K562 (cell line): ENCODE measurements around the gene DDX5. TPM values are rescaled to one million over a fixed set of nuclear protein-coding genes. Genes with fewer than 3 reads are reported as not detected.

ENCODE experiments used
- ATF3 ChIP-seq, 2 experiments: fragments of 450-650 bp in 1 of 2; sonication (generic) in 1 of 2; formaldehyde crosslinking in 1 of 2; IDR thresholded peaks in 1 of 2; conservative IDR thresholded peaks in 1 of 2; 2 replicates each; pipeline versions ENCODE4 v1.6.1 to v1.8.1; 2016 to 2023; ENCODE audit warnings: mild to moderate bottlenecking in 2 of 2, moderate library complexity in 2 of 2, inconsistent platforms in 1 of 2, missing genetic modification reagents in 1 of 2
- HSF4 ChIP-seq: fragments of 250-450 bp; sonication (Bioruptor Pico); IDR thresholded peaks from 2 replicates; pipeline ENCODE4 v2.1.2; 2022; ENCODE audit warnings: mild to moderate bottlenecking, moderate library complexity, borderline replicate concordance
- TAF7 ChIP-seq: fragments of 450-650 bp; IDR thresholded peaks from 2 replicates; pipeline ENCODE4 v1.6.1; 2016; ENCODE audit warnings: missing genetic modification characterization, missing compliant biosample characterization
- TEAD4 ChIP-seq, 2 experiments: sonication (generic) in 1 of 2; formaldehyde crosslinking in 1 of 2; IDR thresholded peaks; 2 replicates each; pipeline versions ENCODE4 v1.6.1 to v1.8.0; 2012 to 2022; ENCODE audit warnings: borderline replicate concordance in 1 of 2, inconsistent platforms in 1 of 2, low read length in 1 of 2, mild to moderate bottlenecking in 1 of 2, missing genetic modification reagents in 1 of 2
- ZBTB40 ChIP-seq, 2 experiments: fragments of 450-650 bp in 1 of 2; sonication (generic) in 1 of 2; formaldehyde crosslinking in 1 of 2; IDR thresholded peaks; 2 replicates each; pipeline versions ENCODE4 v1.7.1 to v1.9.0; 2016 to 2022; ENCODE audit warnings: inconsistent platforms in 1 of 2, mild to moderate bottlenecking in 1 of 2, missing genetic modification reagents in 1 of 2
- ZNF589 ChIP-seq: fragments of 200-800 bp; sonication (Bioruptor generic); IDR thresholded peaks from 2 replicates; pipeline ENCODE4 v1.6.1; 2016; ENCODE audit warnings: low read depth, missing genetic modification characterization, missing compliant biosample characterization
- polyA plus RNA-seq, 8 experiments: library from polyadenylated mRNA; depleted of rRNA in 4 of 8; stranded (reverse) in 5 of 8; unstranded in 3 of 8; fragments of >200 nt; fragmentation: Nextera tagmentation in 2 of 8; fragmentation: Illumina TruSeq in 1 of 8; extraction: Ambion mirVana in 2 of 8; extraction: Trizol in 1 of 8; gene quantifications; 2 replicates each; pipeline versions ENCODE4 v1.2.1 to v1.2.3, GENCODE V29; 2011 to 2014; ENCODE audit warnings: inconsistent platforms in 1 of 8, missing spikeins in 1 of 8
- total RNA-seq, 7 experiments: library from RNA; depleted of rRNA in 6 of 7; stranded (reverse); fragments of >200 nt in 6 of 7; fragmentation: Illumina TruSeq in 2 of 7; extraction: Trizol in 2 of 7; gene quantifications; 2 replicates each; pipeline versions ENCODE4 v1.2.1 to v1.2.3, GENCODE V29; 2011 to 2021; ENCODE audit warnings: low replicate concordance in 1 of 7

DDX5 gene
- total and polyA plus RNA-seq, 9 of the 15 experiments (the other 6 are each of a cell fraction or from before 2014, with no cell fraction given), result 306 to 1,639 (median 604) TPM

- TF ChIP-seq ZBTB40 (IDR thresholded peaks at IDR 0.05) (0 out of 2 replicates have a peak, but pooled peaks have one; percentile 12), ZBTB40 (CRISPR knock-in tag; IDR thresholded peaks at IDR 0.05) (no peak), ZNF589 (CRISPR knock-in tag) (peak; percentile 52; the same call in 1 of the 2 replicates), HSF4 (CRISPR knock-in tag) (no peak), TAF7 (tag) (peak; percentile 87), TEAD4 (IDR thresholded peaks at IDR 0.05; ENCODE audit: low read length) (peak; percentile 38), TEAD4 (CRISPR knock-in tag; IDR thresholded peaks at IDR 0.05; ENCODE audit: borderline replicate concordance) (no peak), ATF3 (IDR thresholded peaks at IDR 0.05) (no peak), ATF3 (CRISPR knock-in tag; conservative IDR thresholded peaks at IDR 0.05) (no peak)
- TF ChIP-seq, all 486 proteins: peak for 114
Measured at GRCh38 chr17:64505340-64506200, 519 bp downstream of the DDX5 start (continued).
